GM23248 (cell line): ENCODE measurements around the gene MBP. TPM values are rescaled to one million over a fixed set of nuclear protein-coding genes. Genes with fewer than 3 reads are reported as not detected.

Experiments
- DNase-seq: peaks from one replicate; pipeline ENCODE4 v3.0.0-alpha.2; 2015
- H2AFZ ChIP-seq: fragments of 200-600 bp; sonication (generic); 2 replicates; pipeline ENCODE4 v1.6.1; 2016; ENCODE audit warnings: antibody characterized with exemption
- H3F3A ChIP-seq: fragments of 200-600 bp; sonication (generic); 2 replicates; pipeline ENCODE4 v1.6.1; 2016; ENCODE audit warnings: mild to moderate bottlenecking, antibody characterized with exemption, mixed run types; ENCODE audit not compliant: insufficient read depth
- H3K27ac ChIP-seq: fragments of 200-600 bp; sonication (generic); 2 replicates; pipeline ENCODE4 v1.5.1; 2016; ENCODE audit warnings: mild to moderate bottlenecking
- H3K27me3 ChIP-seq: fragments of 200-600 bp; sonication (generic); replicated peaks from 2 replicates; pipeline ENCODE4 v1.6.1; 2016; ENCODE audit warnings: mild to moderate bottlenecking; ENCODE audit not compliant: insufficient read depth
- H3K36me3 ChIP-seq: fragments of 200-600 bp; sonication (generic); 2 replicates; pipeline ENCODE4 v1.6.1; 2016; ENCODE audit warnings: low read depth, mild to moderate bottlenecking
- H3K4me1 ChIP-seq: fragments of 200-600 bp; sonication (generic); 2 replicates; pipeline ENCODE4 v1.6.1; 2016; ENCODE audit warnings: mild to moderate bottlenecking; ENCODE audit not compliant: insufficient read depth
- H3K4me2 ChIP-seq: fragments of 200-600 bp; sonication (generic); one replicate; pipeline ENCODE4 v1.6.1; 2016; ENCODE audit warnings: mild to moderate bottlenecking; ENCODE audit not compliant: unreplicated experiment
- H3K4me3 ChIP-seq: fragments of 200-600 bp; sonication (generic); 2 replicates; pipeline ENCODE4 v1.5.1; 2016; ENCODE audit warnings: mild to moderate bottlenecking
- H3K79me2 ChIP-seq: fragments of 200-600 bp; sonication (generic); 2 replicates; pipeline ENCODE4 v1.6.1; 2016; ENCODE audit warnings: mild to moderate bottlenecking; ENCODE audit not compliant: insufficient read depth
- H3K9ac ChIP-seq: fragments of 200-600 bp; sonication (generic); 2 replicates; pipeline ENCODE4 v1.6.1; 2016; ENCODE audit warnings: mild to moderate bottlenecking
- H3K9me2 ChIP-seq: fragments of 200-600 bp; sonication (generic); 2 replicates; pipeline ENCODE4 v1.6.1; 2016; ENCODE audit warnings: mixed run types, mild to moderate bottlenecking, moderate library complexity; ENCODE audit not compliant: insufficient read depth
- H3K9me3 ChIP-seq: fragments of 200-600 bp; sonication (generic); one replicate; pipeline ENCODE4 v1.6.1; 2017; ENCODE audit warnings: low read depth
- H4K20me1 ChIP-seq: fragments of 200-600 bp; sonication (generic); 2 replicates; pipeline ENCODE4 v1.6.0; 2016; ENCODE audit not compliant: insufficient read depth
- EZH2 ChIP-seq: fragments of 200-600 bp; sonication (generic); IDR thresholded peaks from 2 replicates; pipeline ENCODE4 v1.6.1; 2018; ENCODE audit warnings: antibody characterized with exemption, mild to moderate bottlenecking; ENCODE audit not compliant: insufficient read depth, poor library complexity, severe bottlenecking
- EZH2phosphoT487 ChIP-seq: fragments of 200-600 bp; sonication (generic); IDR thresholded peaks from 2 replicates; pipeline ENCODE4 v1.6.1; 2018; ENCODE audit warnings: antibody characterized with exemption, moderate library complexity, mild to moderate bottlenecking, low read depth; ENCODE audit not compliant: insufficient read depth
- WGBS, 2 experiments: methylation state at CpG; one replicate each; pipeline ENCODE4 v1.1.6; 2015 to 2017; ENCODE audit warnings: low lambda C conversion rate in 2 of 2, low coverage in 1 of 2; ENCODE audit errors: missing lambda C conversion rate in 2 of 2; 5-methylcytosine and 5-hydroxymethylcytosine counted together
- in situ Hi-C: fragments of 300-500 bp; cut with MboI; formaldehyde crosslinking; loops from 2 replicates; pipeline ENCODE4 v1.15.0; 2020
- polyA plus RNA-seq: library from polyadenylated mRNA; unstranded; fragments of >200 nt; fragmentation: Nextera tagmentation; extraction: Ambion mirVana; gene quantifications from 2 replicates; pipeline ENCODE4 v1.2.1, GENCODE V29; 2016
- total RNA-seq: library from RNA; depleted of rRNA; stranded (reverse); fragments of >200 nt; shearing (Covaris generic); gene quantifications from 2 replicates; pipeline ENCODE4 v1.2.3, GENCODE V29; 2014

Gene MBP
- total and polyA plus RNA-seq, 2 experiments from 2014 or later: 2.2 to 2.9 TPM

GRCh38 chr18:77008006-77008405, 124.6 kb downstream of the MBP start:
- Histone ChIP-seq H3K27ac (no peak overlapping the region), H3K79me2 (no peaks in the 10 kb centered on the region), H3K9me3 (no peaks in the 10 kb centered on the region), H3K9ac (no peak overlapping the region), H3K4me2 (no peak overlapping the region), H2AFZ (no peak overlapping the region), H3F3A (no peaks in the 10 kb centered on the region), H3K27me3 (peaks cover 6% of the 10 kb centered on the region; the same call in 1 of the 2 replicates), H4K20me1 (no peaks in the 10 kb centered on the region), H3K4me3 (no peak overlapping the region), H3K9me2 (no peaks in the 10 kb centered on the region), H3K36me3 (no peaks in the 10 kb centered on the region), H3K4me1 (no peaks in the 10 kb centered on the region)
- 63 to 69% methylated on average over 13 of the region's 13 CpGs for WGBS, 2 experiments
- DNase-seq: no peak
- in situ Hi-C loops: no loop called here
- no peak for TF ChIP-seq EZH2phosphoT487

GRCh38 chr18:77007251-77007650, 125.3 kb downstream of the MBP start:
- no peaks in the 10 kb centered on the region for H3K9me3 ChIP-seq
- H3F3A ChIP-seq: no peaks in the 10 kb centered on the region
- no peaks in the 10 kb centered on the region for H3K79me2 ChIP-seq
- H3K9me2 ChIP-seq: no peaks in the 10 kb centered on the region
- DNase-seq: no peak
- no peak overlapping the region for H3K4me3 ChIP-seq
- in situ Hi-C loops: no loop called here
- H3K4me2 ChIP-seq: no peak overlapping the region
- H3K36me3 ChIP-seq: no peaks in the 10 kb centered on the region
- peaks cover 6% of the 10 kb centered on the region; the same call in 1 of the 2 replicates for H3K27me3 ChIP-seq
- H3K4me1 ChIP-seq: no peaks in the 10 kb centered on the region
- no peak overlapping the region for H3K9ac ChIP-seq
- H4K20me1 ChIP-seq: no peaks in the 10 kb centered on the region
- no peak overlapping the region for H2AFZ ChIP-seq
- WGBS, 2 experiments: 76 to 77% methylated on average over 12 of the region's 12 CpGs
- TF ChIP-seq EZH2phosphoT487 (no peak), EZH2 (no peak)
- no peak overlapping the region for H3K27ac ChIP-seq

- Histone ChIP-seq H3K79me2 (no peaks in the 10 kb centered on the region), H3K27ac (no peak overlapping the region), H3K4me2 (no peak overlapping the region), H3K36me3 (no peaks in the 10 kb centered on the region), H3K27me3 (peaks cover 6% of the 10 kb centered on the region; the same call in 1 of the 2 replicates), H2AFZ (no peak overlapping the region), H4K20me1 (no peaks in the 10 kb centered on the region), H3K9me2 (no peaks in the 10 kb centered on the region), H3K4me3 (no peak overlapping the region), H3K9me3 (no peaks in the 10 kb centered on the region), H3K9ac (no peak overlapping the region), H3K4me1 (no peaks in the 10 kb centered on the region), H3F3A (no peaks in the 10 kb centered on the region)
- DNase-seq: no peak
- TF ChIP-seq EZH2phosphoT487 (no peak), EZH2 (no peak)
- in situ Hi-C loops: no loop called here
- WGBS, 2 experiments: 75 to 82% methylated on average over 26 to 29 of the region's 29 CpGs
Observed at GRCh38 chr18:77006305-77007175, 126.0 kb downstream of the MBP start.

GRCh38 chr18:77005651-77006195, 126.9 kb downstream of the MBP start:
- H3K4me3 ChIP-seq: no peak overlapping the region
- H3K9ac ChIP-seq: no peak overlapping the region
- no peaks in the 10 kb centered on the region for H3K36me3 ChIP-seq
- no peak overlapping the region for H2AFZ ChIP-seq
- TF ChIP-seq EZH2phosphoT487: no peak
- H3K4me1 ChIP-seq: no peaks in the 10 kb centered on the region
- no peak overlapping the region for H3K4me2 ChIP-seq
- no peak for DNase-seq
- WGBS, 2 experiments: 55 to 59% methylated on average over 10 to 11 of the region's 11 CpGs
- no peaks in the 10 kb centered on the region for H3K9me2 ChIP-seq
- no peaks in the 10 kb centered on the region for H3K9me3 ChIP-seq
- no peak overlapping the region for H3K27ac ChIP-seq
- peaks cover 4% of the 10 kb centered on the region; the same call in 1 of the 2 replicates for H3K27me3 ChIP-seq
- no peaks in the 10 kb centered on the region for H3F3A ChIP-seq
- in situ Hi-C loops: no loop called here
- no peaks in the 10 kb centered on the region for H4K20me1 ChIP-seq
- no peaks in the 10 kb centered on the region for H3K79me2 ChIP-seq
